H9 (cell line): ENCODE results near the gene ZNF521. TPM values are rescaled to one million over a fixed set of nuclear protein-coding genes. Genes with fewer than 3 reads are reported as not detected.

Source experiments
- DNase-seq: peaks from one replicate; pipeline ENCODE4 v3.0.0-alpha.2; 2017
- H2AFZ ChIP-seq: one replicate; pipeline ENCODE4 v1.6.1; 2013; ENCODE audit warnings: mild to moderate bottlenecking, low read length, control low read depth, moderate library complexity
- H2AK5ac ChIP-seq: 2 replicates; pipeline ENCODE4 v1.6.1; 2013; ENCODE audit warnings: low read length, control low read depth, mixed read lengths; ENCODE audit not compliant: insufficient read length
- H2BK120ac ChIP-seq: one replicate; pipeline ENCODE4 v1.6.1; 2013; ENCODE audit warnings: low read depth, mild to moderate bottlenecking, low read length, control low read depth, inconsistent platforms; ENCODE audit not compliant: poor library complexity, severe bottlenecking
- H2BK12ac ChIP-seq: 2 replicates; pipeline ENCODE4 v1.6.1; 2013; ENCODE audit warnings: low read length, control low read depth, mixed read lengths, low read depth; ENCODE audit not compliant: insufficient read length
- H2BK15ac ChIP-seq: 2 replicates; pipeline ENCODE4 v1.6.1; 2013; ENCODE audit warnings: low read depth, low read length, control low read depth
- H2BK20ac ChIP-seq: one replicate; pipeline ENCODE4 v1.6.1; 2013; ENCODE audit warnings: low read depth, mild to moderate bottlenecking, low read length, control low read depth, inconsistent platforms; ENCODE audit not compliant: poor library complexity, severe bottlenecking
- H2BK5ac ChIP-seq: 2 replicates; pipeline ENCODE4 v1.6.1; 2013; ENCODE audit warnings: low read length, control low read depth, mixed read lengths; ENCODE audit not compliant: insufficient read length
- H3K14ac ChIP-seq: 2 replicates; pipeline ENCODE4 v1.6.1; 2013; ENCODE audit warnings: low read length, control low read depth; ENCODE audit not compliant: insufficient read depth
- H3K18ac ChIP-seq: 2 replicates; pipeline ENCODE4 v1.6.1; 2013; ENCODE audit warnings: low read depth, mild to moderate bottlenecking, mixed read lengths, low read length, control low read depth; ENCODE audit not compliant: insufficient read length
- H3K23ac ChIP-seq: 2 replicates; pipeline ENCODE4 v1.6.1; 2013; ENCODE audit warnings: low read length, control low read depth, mixed read lengths, low read depth; ENCODE audit not compliant: insufficient read length
- H3K23me2 ChIP-seq: 2 replicates; pipeline ENCODE4 v1.6.1; 2013; ENCODE audit warnings: low read depth, mild to moderate bottlenecking, mixed read lengths, low read length, control low read depth; ENCODE audit not compliant: insufficient read length, poor library complexity, severe bottlenecking
- H3K27ac ChIP-seq: 2 replicates; pipeline ENCODE4 v1.5.1; 2013; ENCODE audit warnings: low read length, control low read depth, mixed read lengths, low read depth; ENCODE audit not compliant: insufficient read length
- H3K27me3 ChIP-seq: 2 replicates; pipeline ENCODE4 v1.6.1; 2013; ENCODE audit warnings: low read length, control low read depth, inconsistent platforms; ENCODE audit not compliant: insufficient read depth
- H3K4ac ChIP-seq: 2 replicates; pipeline ENCODE4 v1.6.1; 2013; ENCODE audit warnings: low read depth, mild to moderate bottlenecking, control low read depth, inconsistent platforms, low read length, moderate library complexity
- H3K4me1 ChIP-seq: 2 replicates; pipeline ENCODE4 v1.6.1; 2013; ENCODE audit warnings: low read length, control low read depth, inconsistent platforms; ENCODE audit not compliant: insufficient read depth
- H3K4me2 ChIP-seq: 2 replicates; pipeline ENCODE4 v1.6.1; 2013; ENCODE audit warnings: low read length, control low read depth, mixed read lengths; ENCODE audit not compliant: insufficient read length, insufficient read depth
- H3K56ac ChIP-seq: 2 replicates; pipeline ENCODE4 v1.6.1; 2013; ENCODE audit warnings: low read depth, mild to moderate bottlenecking, mixed read lengths, low read length, control low read depth; ENCODE audit not compliant: insufficient read length
- H3K79me1 ChIP-seq: 2 replicates; pipeline ENCODE4 v1.6.1; 2013; ENCODE audit warnings: low read depth, mild to moderate bottlenecking, moderate library complexity, low read length, control low read depth, inconsistent platforms; ENCODE audit not compliant: insufficient read depth, poor library complexity, severe bottlenecking
- H3K79me2 ChIP-seq: 2 replicates; pipeline ENCODE4 v1.6.1; 2013; ENCODE audit warnings: low read length, control low read depth, inconsistent platforms; ENCODE audit not compliant: insufficient read depth
- H3K9ac ChIP-seq: 2 replicates; pipeline ENCODE4 v1.6.1; 2013; ENCODE audit warnings: low read length, control low read depth, mixed read lengths; ENCODE audit not compliant: insufficient read length; ENCODE audit errors: extremely low read depth
- H3K9me3 ChIP-seq: one replicate; pipeline ENCODE4 v1.6.1; 2013; ENCODE audit warnings: low read depth, low read length, inconsistent platforms; ENCODE audit not compliant: control insufficient read depth
- H3T11ph ChIP-seq: one replicate; pipeline ENCODE4 v1.6.1; 2013; ENCODE audit warnings: mild to moderate bottlenecking, low read length, control low read depth, inconsistent platforms
- H4K20me1 ChIP-seq: one replicate; pipeline ENCODE4 v1.6.1; 2013; ENCODE audit not compliant: control insufficient read depth, insufficient read length, insufficient read depth
- H4K5ac ChIP-seq: 2 replicates; pipeline ENCODE4 v1.6.1; 2013; ENCODE audit warnings: low read depth, mild to moderate bottlenecking, mixed read lengths, low read length, control low read depth; ENCODE audit not compliant: insufficient read length
- H4K8ac ChIP-seq: replicated peaks from 2 replicates; pipeline ENCODE4 v1.6.1; 2013; ENCODE audit warnings: low read length, control low read depth, mixed read lengths, low read depth; ENCODE audit not compliant: insufficient read length
- H4K91ac ChIP-seq: 2 replicates; pipeline ENCODE4 v1.6.1; 2013; ENCODE audit warnings: low read depth, mild to moderate bottlenecking, moderate library complexity, mixed read lengths, low read length, control low read depth; ENCODE audit not compliant: insufficient read length
- H3K27ac Mint-ChIP-seq, 3 experiments: 2 replicates in 2 of 3; 3 replicates in 1 of 3; pipeline ENCODE4 v1.8.0; 2020 to 2021; ENCODE audit warnings: mixed read lengths in 3 of 3, mild to moderate bottlenecking in 1 of 3, moderate library complexity in 1 of 3
- H3K27me3 Mint-ChIP-seq: 2 replicates; pipeline ENCODE4 v1.8.0; 2021; ENCODE audit warnings: low read depth, mild to moderate bottlenecking, moderate library complexity, mixed read lengths
- H3K36me3 Mint-ChIP-seq, 3 experiments: 2 replicates in 2 of 3; 3 replicates in 1 of 3; pipeline ENCODE4 v1.8.0; 2020 to 2021; ENCODE audit warnings: low read depth in 3 of 3, mixed read lengths in 3 of 3; ENCODE audit not compliant: insufficient read depth in 1 of 3
- H3K4me1 Mint-ChIP-seq, 2 experiments: 2 replicates each; pipeline ENCODE4 v1.8.0; 2020; ENCODE audit warnings: mixed read lengths in 2 of 2
- H3K4me3 Mint-ChIP-seq, 2 experiments: 2 replicates in 1 of 2; 3 replicates in 1 of 2; pipeline ENCODE4 v1.8.0; 2020 to 2021; ENCODE audit warnings: mild to moderate bottlenecking in 2 of 2, mixed read lengths in 2 of 2, moderate library complexity in 1 of 2
- H3K9me3 Mint-ChIP-seq, 2 experiments: 2 replicates in 1 of 2; 3 replicates in 1 of 2; pipeline ENCODE4 v1.8.0; 2020; ENCODE audit warnings: mild to moderate bottlenecking in 2 of 2, mixed read lengths in 2 of 2, moderate library complexity in 1 of 2
- CTCF ChIP-seq: fragments of 200-600 bp; sonication (generic); conservative IDR thresholded peaks from 3 replicates; pipeline ENCODE4 v1.8.0; 2021; ENCODE audit warnings: antibody characterized with exemption, mild to moderate bottlenecking
- WGBS: extraction: QIAGEN DNeasy Blood & Tissue Kit; methylation state at CpG from one replicate; pipeline ENCODE4 v1.1.7; 2013; ENCODE audit warnings: missing lambda C conversion rate, low lambda C conversion rate, mixed read lengths; ENCODE audit not compliant: insufficient read length; ENCODE audit errors: extremely low coverage; 5-methylcytosine and 5-hydroxymethylcytosine counted together
- total RNA-seq: library from RNA; stranded (reverse); gene quantifications from 2 replicates; pipeline ENCODE4 v1.2.1, GENCODE V29; 2021

ZNF521 gene
- total RNA-seq, 1 experiment from 2014 or later: 3.3 TPM

- Histone ChIP-seq H4K5ac (no peak overlapping the region), H3K27ac (no peak overlapping the region), H3K23ac (no peak overlapping the region), H3K4me1 (no peaks in the 10 kb centered on the region), H3K9ac (no peak overlapping the region), H2BK120ac (no peak overlapping the region), H3K79me2 (no peaks in the 10 kb centered on the region), H2BK5ac (no peak overlapping the region), H4K8ac (no peak overlapping the region), H4K20me1 (no peaks in the 10 kb centered on the region), H2BK20ac (no peak overlapping the region), H2AK5ac (no peak overlapping the region), H3T11ph (no peak overlapping the region), H3K9me3 (no peaks in the 10 kb centered on the region), H3K27me3 (no peaks in the 10 kb centered on the region), H3K79me1 (no peaks in the 10 kb centered on the region), H3K23me2 (no peaks in the 10 kb centered on the region), H3K4me2 (no peak overlapping the region), H2AFZ (no peak overlapping the region), H2BK15ac (no peak overlapping the region), H3K18ac (no peak overlapping the region), H2BK12ac (no peak overlapping the region), H3K56ac (no peak overlapping the region), H4K91ac (no peak overlapping the region), H3K4ac (no peak overlapping the region), H3K14ac (no peak overlapping the region)
- Mint-ChIP-seq H3K4me1 (peaks cover 6 to 16% of the 10 kb centered on the region in 2 experiments), H3K9me3 (no peaks in the 10 kb centered on the region), H3K27ac (no peak overlapping the region), H3K27me3 (no peaks in the 10 kb centered on the region; the same call in 1 of the 2 replicates), H3K4me3 (no peak overlapping the region), H3K36me3 (no peaks in the 10 kb centered on the region)
- WGBS: no CpG with 5 or more reads among the region's 1 CpG
- no peak for TF ChIP-seq CTCF
- DNase-seq: no peak
These were observed 185.9 kb downstream of the ZNF521 start for GRCh38 chr18:25166113-25166512.
